HG02588 (cell line): ENCODE data around the gene RHBDL3.
"Not testable (repeated sequence)": the region's sequence is repeated elsewhere in the genome, so short reads cannot be mapped to it uniquely, and the experiment has no call there.

Experiments used
- ATAC-seq: cut with Tn5 transposase; IDR thresholded peaks from one replicate; pipeline ENCODE4 v1.9.1; 2021; ENCODE audit warnings: mild to moderate bottlenecking, moderate library complexity; ENCODE audit not compliant: unreplicated experiment

Gene RHBDL3

DNA sequence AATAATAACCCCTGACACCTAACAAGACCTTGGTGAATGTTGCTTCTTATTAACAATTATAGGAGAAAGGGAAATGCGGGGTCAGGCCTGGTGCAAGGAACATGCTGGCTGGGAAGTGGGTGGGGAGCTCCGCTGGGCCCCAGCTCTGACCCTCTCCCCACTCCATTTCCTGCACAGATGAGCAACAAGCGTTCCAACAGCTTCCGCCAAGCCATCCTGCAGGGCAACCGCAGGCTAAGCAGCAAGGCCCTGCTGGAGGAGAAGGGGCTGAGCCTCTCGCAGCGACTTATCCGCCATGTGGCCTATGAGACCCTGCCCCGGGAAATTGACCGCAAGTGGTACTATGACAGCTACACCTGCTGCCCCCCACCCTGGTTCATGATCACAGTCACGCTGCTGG is 23.0 kb downstream of the RHBDL3 start:
- no peak for ATAC-seq

DNA sequence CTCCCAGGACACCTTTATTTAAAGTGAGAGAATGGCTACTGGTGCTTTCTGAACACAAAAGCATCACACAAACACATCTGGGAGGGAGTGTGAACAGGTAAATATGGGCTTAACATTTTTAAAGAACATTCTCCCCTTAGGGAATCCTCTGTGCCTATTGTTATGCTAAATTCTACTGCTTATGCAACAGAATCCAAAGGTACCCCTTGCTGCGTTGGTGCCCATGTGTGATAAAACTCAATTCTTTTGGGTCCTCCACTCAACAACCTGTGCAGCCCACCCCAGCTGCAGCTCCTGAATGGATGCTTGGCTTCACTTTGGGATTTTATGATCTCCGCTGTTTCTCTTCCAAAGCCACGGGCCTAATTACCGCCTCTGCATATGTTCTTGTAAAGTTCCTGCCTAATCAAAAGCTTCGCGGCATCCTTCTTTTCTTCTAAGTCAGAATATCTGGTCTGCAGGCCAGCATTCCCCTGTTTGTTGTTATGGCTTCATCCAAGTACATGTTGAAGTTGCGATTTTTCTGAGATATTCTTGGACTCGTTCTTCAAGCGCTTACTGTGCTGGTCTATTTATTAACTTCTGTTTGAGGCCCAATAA is 23.9 kb downstream of the RHBDL3 start:
- no peak for ATAC-seq

GRCh38 chr17:32292094-32292493 is 26.5 kb downstream of the RHBDL3 start:
- no peak for ATAC-seq

DNA sequence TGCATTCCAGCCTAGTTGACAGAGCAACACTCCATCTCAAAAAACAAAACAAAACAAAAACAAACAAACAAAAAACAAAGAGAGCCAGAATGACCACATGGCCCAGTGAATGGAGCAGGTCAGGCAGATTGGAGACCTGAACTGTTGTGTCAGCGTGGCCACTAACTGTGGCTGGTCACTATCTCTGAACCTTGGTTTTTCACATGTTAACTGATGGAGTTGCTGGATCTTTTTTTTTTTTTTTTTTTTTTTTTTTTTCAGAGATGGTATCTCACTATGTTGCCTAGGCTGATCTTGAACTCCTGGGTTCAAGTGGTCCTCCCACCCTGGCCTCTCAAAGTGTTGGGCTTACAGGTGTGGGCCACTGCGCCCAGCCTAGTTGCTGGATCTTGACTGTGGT is 31.8 kb downstream of the RHBDL3 start:
- no peak for ATAC-seq

DNA sequence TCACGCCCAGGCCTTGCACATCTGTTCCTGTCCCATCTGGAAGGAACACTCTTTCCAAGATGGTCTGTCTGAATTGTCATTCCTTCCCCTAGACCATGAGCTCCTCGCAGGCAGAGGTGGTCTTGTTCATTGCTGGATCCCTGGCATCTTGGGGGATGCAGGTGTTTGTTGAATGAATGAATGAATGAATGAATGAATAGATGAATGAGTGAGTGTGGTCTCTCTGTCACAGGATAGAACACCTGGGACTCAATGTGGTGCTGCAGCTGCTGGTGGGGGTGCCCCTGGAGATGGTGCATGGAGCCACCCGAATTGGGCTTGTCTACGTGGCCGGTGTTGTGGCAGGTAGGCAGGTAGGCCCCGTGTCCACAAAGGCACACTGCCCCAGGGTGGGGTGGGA is 32.2 kb downstream of the RHBDL3 start:
- ATAC-seq: no peak

DNA sequence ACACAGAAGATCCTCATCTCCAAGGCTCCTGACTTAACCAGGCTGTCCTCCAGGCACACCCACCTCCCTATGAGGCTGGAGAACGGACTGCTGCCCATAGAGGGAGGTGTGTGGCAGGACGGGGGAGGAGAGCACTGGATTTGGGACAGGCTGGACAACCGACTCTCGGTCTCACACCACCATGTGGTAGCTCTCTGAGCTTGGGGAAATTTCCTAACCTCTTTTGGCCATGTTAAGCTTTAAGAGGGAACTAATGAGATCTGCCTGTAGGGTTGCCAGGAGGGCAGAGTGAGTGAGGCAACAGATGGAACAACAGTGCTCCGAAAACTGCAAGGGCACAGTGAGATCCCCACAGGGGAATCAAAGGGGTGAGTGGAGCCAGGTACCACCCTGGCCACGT is 32.7 kb downstream of the RHBDL3 start:
- no peak for ATAC-seq

DNA sequence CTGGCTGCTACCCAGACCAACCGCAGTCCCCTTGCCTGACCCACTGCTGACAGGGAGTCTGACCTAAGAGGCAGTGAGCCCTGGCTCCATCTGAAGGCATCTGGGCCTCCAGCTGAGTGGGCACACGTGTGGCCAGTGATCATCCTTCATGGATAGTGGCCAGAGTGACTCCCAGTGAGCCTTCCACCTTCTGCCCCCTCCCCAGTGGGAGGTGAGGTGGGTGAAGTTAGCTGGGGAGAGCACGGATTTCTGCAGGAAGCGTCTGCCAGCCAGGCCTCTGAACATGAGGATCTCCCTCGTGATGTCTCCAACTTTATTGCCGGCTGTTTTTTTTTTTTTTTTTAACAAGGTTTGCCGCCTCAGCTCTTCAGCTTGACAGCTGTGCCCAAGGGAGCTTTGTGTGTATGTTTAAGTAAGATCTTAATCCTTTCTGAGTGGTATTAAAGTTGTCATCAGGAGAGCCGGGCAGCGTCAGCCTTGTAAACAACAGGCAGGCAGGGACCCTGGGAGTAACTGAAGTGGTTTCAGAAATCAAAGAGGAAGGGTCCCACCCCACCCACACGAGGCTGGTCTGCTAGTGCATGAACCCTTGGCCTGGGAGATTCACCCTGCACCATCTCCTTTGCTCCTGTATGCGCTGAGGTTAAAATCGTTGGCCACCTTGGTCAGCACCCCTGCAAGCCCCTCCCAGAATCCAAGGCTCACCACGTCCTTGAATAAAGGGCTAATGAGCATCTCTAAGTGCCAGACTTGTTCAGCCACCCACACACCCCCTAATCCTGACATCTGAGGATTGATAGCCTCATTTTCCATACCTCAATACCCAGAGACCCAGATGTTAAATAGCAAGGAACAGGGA is 33.3 kb downstream of the RHBDL3 start:
- ATAC-seq: no peak

GRCh38 chr17:32299580-32300164 is 34.0 kb downstream of the RHBDL3 start:
- no peak for ATAC-seq

DNA sequence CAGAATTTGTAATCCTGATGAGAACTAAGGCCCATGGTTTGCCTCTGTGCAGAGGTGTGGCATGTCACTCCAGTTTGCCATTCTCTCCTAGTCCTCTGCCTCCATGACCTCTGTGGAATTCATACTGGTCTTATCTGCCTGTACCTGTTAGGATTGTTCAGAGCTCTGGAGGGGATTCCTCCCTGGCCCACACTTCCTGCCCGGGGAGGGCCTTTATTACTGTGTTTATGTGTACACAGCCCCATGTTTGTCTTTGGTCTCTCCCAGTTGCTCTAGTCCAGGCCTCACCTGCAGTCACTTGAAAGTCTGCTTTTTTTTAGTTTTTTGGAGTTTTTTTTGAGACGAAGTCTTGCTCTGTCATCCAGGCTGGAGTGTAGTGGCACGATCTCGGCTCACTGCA is 36.4 kb downstream of the RHBDL3 start:
- ATAC-seq: no peak

DNA sequence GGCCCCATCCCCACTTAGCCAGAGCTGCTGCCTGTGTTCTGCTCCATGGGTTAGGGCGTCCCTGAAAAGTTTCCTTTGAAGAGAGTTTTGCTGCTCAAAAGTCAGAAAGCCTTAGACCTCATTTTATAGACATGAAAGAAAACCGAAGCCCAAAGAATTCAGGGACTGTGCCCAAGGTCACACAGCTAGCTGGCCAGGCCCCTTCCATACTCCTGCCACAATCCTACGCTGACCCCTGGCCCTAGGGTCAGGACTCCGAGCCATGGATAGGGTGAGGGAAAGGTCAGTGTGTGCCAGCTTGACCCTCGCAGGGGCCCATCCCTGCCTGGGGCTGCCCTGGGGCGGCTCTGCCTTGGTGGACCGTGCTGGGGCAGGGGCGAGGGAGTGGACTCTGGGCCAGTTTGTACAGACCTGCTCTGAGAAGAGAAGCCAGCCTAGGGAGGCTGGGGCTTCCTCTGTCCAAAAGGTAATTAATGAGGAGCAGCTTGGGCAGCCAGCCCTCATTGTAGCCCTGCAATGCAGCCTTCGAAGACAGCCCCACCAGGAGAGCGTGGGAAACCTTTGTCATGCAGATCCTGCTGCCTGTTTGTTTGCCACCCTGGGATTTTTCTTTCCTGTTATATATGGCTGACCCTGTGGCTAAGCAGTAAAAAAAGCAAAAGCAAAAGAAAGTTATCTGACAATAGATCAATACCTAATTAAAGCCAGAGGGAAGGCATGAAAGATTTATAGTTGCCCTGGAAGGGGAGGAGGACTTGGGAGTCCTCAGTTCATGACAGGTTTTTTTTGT is 37.4 kb downstream of the RHBDL3 start:
- no peak for ATAC-seq

DNA sequence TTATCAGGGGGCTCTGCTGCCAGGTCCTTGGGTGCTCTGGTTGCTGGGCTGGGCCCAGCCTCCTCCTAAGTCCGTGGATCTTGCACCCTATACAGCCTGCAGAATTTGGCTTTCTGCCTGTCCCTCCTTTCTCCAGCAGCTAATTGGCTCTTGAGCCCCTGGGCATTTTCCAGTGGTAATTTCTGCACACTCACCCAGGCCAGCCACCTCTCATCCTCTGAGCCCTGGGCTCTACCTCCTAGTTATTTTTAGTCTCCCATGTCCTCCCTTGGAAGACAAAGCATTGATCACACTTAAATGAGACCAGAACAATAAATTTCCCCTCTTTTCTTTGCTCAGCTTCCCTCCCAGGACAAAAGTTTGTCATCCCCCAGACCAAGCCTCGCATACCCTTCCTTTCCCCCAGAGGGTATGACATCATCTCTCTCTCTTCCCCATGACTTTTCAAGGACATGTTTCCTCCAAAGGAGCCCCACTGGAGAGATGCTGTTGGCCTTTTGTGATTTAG is 38.2 kb downstream of the RHBDL3 start:
- ATAC-seq: no peak

GRCh38 chr17:32305049-32305448 is 39.4 kb downstream of the RHBDL3 start:
- no peak for ATAC-seq

DNA sequence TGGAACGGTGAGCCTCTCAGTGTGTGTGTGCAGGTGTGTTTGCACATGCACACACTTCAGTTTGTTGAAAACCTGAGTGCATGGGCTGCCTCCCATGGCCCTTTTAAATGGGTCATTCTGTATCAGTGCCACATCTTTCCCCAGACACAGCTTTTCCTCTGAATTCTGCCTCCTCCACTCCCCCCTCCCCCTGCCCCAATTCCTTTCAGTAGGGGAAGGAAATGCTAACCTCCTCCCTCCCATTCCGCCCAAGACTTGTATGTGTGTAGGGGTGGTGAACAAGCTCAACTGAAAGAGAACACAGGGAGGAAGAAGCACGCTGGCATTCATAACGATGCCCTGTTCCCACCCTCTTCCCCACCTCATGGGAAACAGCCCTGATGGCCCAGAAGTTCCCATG is 42.0 kb downstream of the RHBDL3 start:
- ATAC-seq: no peak

DNA sequence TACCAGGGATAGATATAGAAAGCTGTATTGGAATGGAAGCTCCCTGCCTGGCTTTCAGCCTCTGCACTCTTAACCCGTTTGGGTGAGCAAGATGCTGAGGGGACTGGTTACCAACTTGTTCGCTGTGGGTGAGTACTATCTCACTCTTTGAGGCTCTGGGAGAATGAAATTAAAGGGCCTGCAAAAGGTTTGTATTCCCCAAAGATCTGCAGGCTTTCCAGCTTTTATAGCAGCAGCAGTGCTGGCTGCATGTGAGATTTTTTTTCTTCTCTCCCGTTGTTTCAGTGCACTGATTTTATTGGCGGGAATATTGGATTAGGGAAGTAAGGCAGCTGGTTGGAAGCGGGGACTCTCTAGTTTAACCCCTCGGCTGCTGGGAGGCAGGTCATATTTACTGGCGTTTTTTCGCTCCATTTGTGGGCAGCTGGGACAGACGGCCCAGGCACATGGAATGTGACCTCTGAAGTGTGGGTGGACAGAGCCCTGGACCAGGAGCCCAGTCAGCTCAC is 45.5 kb downstream of the RHBDL3 start:
- no peak for ATAC-seq

- no peak for ATAC-seq
Measured at GRCh38 chr17:32314636-32315035, 49.0 kb downstream of the RHBDL3 start.

GRCh38 chr17:32315171-32315570 is 49.5 kb downstream of the RHBDL3 start:
- ATAC-seq: no peak

DNA sequence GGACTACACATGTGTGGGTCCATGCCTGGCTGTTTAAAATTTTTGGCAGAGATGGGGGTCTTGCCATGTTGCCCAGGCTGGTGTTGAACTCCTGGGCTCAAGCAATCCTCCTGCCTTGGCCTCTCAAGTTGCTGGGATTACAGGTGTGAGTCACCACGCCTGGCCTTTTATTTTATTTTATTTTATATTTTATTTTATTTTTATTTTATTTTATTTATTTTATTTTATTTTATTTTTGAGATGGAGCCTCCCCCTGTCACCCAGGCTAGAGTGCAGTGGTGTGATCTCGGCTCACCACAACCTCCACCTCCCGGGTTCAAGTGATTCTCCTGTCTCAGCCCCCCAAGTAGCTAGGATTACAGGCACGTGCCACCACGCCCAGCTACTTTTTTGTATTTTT is 51.0 kb downstream of the RHBDL3 start:
- not testable (repeated sequence) for ATAC-seq

- no peak for ATAC-seq
Measured at GRCh38 chr17:32317353-32317752, 51.7 kb downstream of the RHBDL3 start.

GRCh38 chr17:32318071-32318470 is 52.4 kb downstream of the RHBDL3 start:
- ATAC-seq: no peak

- ATAC-seq: no peak
Measured at GRCh38 chr17:32319548-32319905, 53.9 kb downstream of the RHBDL3 start.

DNA sequence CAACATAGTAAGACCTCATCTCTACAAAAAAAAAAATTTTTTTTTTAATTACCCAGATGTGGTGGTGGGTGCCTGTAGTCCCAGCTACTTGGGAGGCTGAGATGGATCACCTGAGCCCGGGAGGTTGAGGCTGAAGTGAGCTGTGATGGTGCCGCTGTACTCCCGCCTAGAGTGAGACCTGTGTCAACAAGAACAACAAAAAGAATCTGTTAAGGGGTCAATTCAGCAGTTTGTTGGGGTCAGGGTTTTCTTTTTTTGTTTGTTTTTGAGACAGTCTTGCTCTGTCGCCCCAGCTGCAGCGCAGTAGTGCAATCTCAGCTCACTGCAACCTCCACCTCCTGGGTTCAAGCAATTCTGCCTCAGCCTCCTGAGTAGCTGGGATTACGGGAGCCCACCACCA is 54.4 kb downstream of the RHBDL3 start:
- ATAC-seq: not testable (repeated sequence)
